Measurements from ENCODE around the gene SV2B.

The SV2B gene

GRCh38 chr15:91141097-91141496 lies 41.0 kb downstream of the SV2B start:
- no peak for DNase-seq (ENCODE audit: low spot score)

DNA sequence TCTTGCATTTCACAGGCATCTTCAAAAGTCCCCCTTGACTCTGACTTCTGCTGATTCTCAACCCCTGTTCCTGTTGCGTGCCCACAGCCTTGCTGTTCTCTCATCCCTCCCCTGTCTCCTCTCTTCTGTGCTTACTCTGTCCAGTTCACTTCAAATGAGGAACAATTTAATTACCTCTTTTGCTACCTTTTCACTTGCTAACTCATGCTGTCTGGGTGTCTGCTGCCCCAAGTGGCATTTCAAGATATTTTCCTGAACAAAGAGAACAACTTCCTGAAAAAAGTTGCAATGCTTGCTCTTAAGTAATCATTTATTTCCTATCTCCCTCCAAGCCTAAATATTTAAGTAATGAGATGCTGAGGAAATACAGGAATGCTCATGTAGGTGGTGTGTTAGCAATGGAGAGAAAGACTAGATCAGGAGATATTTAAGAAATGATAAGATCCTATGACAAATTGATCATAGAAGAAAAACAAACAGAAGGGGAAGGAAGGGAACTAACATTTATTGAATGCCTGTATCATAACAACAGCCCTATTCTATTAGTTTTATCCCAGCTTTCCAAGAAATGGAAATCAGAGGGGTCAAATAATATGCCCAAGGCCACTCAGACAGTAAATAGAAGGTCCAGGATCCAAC lies 42.2 kb downstream of the SV2B start:
- no peak for DNase-seq (ENCODE audit: low spot score)

GRCh38 chr15:91142946-91143345 lies 42.9 kb downstream of the SV2B start:
- DNase-seq (ENCODE audit: low spot score) = no peak

GRCh38 chr15:91146728-91147127 lies 46.7 kb downstream of the SV2B start:
- no peak for DNase-seq (ENCODE audit: low spot score)

GRCh38 chr15:91148243-91148642 lies 48.2 kb downstream of the SV2B start:
- no peak for DNase-seq (ENCODE audit: low spot score)

- DNase-seq (ENCODE audit: low spot score) = no peak
Measured at GRCh38 chr15:91150502-91151160, 50.6 kb downstream of the SV2B start.

DNA sequence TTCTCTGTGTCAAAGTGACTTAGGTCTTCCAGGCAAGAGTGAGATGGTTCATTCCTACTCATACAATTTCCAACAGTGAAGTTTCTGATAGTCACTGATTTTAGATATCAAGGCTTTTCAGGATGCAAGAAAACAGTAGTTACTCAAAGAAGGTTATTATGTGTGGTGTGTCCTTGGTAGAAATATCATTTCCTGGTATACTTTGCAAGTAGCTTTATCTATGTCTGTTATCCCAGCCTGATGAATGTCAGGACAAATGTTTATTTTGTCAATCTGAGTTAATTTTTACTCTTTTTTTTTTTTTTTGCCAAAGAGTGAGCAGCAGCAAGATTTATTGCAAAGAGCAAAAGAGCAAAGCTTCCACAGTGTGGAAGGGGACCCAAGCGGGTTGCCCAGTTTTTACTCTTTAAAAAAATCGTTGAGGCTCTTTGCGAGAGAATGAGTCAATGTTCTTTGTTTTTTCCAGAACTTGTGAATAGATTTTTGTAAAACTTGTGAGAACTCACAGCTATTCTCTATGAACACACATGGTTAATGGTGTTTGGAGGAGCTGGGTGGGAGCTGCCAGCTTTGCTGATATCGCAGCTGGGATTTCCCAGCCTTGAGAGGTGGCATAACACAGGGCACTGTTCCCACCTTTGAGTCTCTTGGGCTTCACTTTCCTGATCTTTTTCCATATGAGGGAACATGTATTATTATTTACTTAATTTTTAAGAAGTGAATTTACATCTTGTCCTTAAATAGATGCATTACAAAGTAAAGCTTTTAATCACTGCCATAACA lies 51.9 kb downstream of the SV2B start:
- no peak for DNase-seq (ENCODE audit: low spot score)

GRCh38 chr15:91152896-91153581 lies 53.0 kb downstream of the SV2B start:
- no peak for DNase-seq (ENCODE audit: low spot score)

DNA sequence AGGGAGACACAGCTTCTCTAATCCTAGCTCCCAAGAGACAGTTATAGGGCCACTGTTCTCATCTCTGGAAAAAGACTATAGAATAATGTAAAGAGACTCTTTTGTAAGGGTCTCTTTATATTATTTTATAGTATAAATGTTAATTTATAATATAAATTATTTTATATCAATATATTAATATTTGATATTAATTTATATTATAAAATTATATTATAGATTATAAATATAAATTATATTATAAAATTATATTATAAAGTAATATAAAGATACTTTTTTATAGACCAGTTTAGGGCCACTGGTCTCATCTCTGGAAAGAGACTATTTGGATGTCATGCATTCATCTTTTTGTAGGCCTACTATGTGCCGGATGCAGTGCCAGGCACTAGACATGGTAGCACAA lies 53.9 kb downstream of the SV2B start:
- DNase-seq (ENCODE audit: low spot score) = no peak

DNA sequence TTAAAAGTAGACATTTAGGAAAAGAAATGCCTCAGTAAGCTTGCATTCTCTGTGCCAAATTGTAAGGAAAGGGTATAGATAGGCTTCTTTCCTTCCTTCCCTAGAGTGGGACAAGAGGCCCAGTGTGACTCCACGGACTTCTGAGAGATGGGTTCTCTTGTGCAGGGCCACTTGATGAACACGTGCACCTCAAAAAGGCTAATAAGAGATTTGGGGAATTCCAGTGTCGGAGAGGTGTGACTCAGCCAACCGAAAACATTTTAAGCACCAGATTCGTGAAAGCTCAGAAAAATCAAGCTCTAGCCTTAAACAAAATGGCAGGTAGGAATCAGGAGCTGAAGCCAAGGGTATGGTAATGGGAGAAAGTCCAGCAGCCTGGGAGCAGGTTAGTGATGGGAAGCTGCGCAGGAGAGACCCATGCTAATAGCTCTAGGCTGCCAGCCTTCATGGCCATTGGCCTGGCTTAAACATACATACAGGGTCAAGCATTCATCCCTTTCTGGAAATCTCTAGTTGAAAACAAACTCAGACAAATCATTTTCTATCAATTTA lies 56.2 kb downstream of the SV2B start:
- DNase-seq (ENCODE audit: low spot score) = no peak

GRCh38 chr15:91158415-91159394 lies 58.6 kb downstream of the SV2B start:
- no peak for DNase-seq (ENCODE audit: low spot score)

GRCh38 chr15:91165850-91166249 lies 65.8 kb downstream of the SV2B start:
- DNase-seq (ENCODE audit: low spot score) = no peak

GRCh38 chr15:91168457-91168856 lies 68.4 kb downstream of the SV2B start:
- DNase-seq (ENCODE audit: low spot score) = no peak

- no peak for DNase-seq (ENCODE audit: low spot score)
Measured at GRCh38 chr15:91171334-91171733, 71.3 kb downstream of the SV2B start.

GRCh38 chr15:91182101-91182500 lies 82.0 kb downstream of the SV2B start:
- no peak for DNase-seq (ENCODE audit: low spot score)

GRCh38 chr15:91183596-91183995 lies 83.5 kb downstream of the SV2B start:
- no peak for DNase-seq (ENCODE audit: low spot score)

GRCh38 chr15:91184441-91184840 lies 84.4 kb downstream of the SV2B start:
- no peak for DNase-seq (ENCODE audit: low spot score)

DNA sequence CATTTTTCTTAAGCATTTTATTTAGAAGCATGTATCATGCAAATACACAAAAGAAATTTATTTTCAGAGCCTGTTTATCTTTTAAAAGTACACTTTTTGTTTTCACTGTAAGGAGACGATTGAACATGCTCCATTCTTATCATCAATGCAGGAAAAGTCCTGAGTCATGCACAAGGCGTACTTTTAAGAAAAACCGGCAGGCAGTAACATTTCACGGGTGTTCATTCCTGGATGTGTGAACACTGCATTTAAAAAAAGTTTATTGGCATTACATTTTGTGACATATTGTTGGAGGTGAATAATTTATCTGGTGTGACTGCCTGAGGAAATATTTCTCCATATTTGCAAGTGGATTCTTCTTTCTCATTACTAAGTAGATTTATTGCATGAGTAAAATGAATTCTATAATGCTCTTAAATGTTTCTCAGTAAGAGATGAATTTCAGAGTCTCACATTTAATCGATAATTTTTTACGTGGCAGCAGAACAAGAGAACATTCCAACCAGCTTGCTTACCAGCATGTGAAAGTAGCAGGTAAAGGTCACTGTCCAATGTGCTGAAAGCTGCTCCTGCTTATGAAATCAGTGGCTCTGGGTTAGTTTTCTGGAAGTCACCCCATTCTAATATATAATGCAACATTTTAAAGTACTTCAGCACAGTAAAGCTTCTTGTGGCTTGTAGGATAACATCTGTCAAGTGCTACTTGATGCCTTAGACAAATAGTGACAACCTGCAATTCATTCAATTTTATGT lies 87.0 kb downstream of the SV2B start:
- no peak for DNase-seq (ENCODE audit: low spot score)

DNA sequence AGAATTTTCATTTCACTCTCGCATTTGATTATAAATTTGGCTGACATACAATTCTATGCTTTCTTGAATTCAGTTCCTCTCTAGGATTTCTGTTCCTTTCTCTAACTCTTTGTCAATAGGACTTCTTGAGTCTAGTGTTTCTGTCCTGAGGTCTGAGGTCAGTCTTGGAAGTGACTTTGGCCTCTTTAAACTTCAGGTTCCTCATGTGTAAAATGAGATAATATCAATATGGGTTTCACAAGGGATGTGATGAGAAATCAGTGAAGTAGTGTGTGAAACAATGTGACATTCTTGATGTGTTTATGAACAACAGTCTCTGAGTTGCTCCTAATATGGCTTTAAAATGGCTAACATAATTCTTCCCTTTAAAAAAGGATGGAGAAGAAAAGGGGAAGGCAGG lies 92.2 kb downstream of the SV2B start:
- DNase-seq (ENCODE audit: low spot score) = no peak

DNA sequence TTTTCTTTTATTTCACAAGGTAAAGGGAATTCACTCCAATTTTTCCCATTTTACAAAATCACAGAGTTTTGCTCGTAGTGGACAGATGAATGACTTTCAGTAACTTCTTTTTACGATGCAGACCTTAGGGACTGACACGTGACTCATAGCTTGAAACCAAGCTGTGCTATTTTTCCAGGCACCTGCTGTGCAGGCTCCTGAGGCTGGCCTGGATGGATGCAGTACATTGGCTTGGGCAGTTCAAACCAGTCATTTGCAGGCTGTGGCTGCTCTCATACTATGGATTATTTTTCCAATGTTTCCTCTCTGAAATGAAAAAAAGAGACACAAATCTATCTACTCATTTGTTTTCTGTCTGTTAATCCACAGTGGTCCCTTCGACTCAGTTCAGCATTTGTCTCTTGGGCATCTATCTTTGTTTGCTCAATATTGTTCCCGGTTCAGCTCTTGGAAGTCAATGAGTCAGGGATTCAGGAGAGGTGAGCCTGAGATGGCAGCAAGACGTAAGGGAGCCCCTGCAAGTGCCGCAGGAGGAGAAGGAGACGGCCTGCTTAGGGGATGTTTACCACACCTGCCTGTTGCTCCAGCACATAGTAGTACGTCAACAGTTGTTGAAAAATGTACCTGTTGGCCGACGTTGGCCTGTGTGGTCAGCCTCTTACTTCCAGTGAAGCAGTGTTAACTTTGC lies 92.8 kb downstream of the SV2B start:
- DNase-seq (ENCODE audit: low spot score) = no peak
